Naive thymus-derived CD4-positive, alpha-beta T cell (primary cell): ENCODE measurements around the gene DNAH1. TPM values are rescaled to one million over a fixed set of nuclear protein-coding genes. Genes with fewer than 3 reads are reported as not detected.

Source experiments
- ATAC-seq: fragments of 150-1000 bp; cut with Tn5 transposase; 2 replicates; pipeline ENCODE4 v1.10.0; 2021; ENCODE audit warnings: mild to moderate bottlenecking, moderate library complexity
- CTCF ChIA-PET: fragments of 350-600 bp; sonication (Branson Sonifier 250); formaldehyde crosslinking; loops from one replicate; lab custom pipeline; 2021; ENCODE audit warnings: antibody characterized with exemption; lab: Charles Lee
- POLR2A ChIA-PET: fragments of 350-600 bp; sonication (Branson Sonifier 250); formaldehyde crosslinking; loops from one replicate; lab custom pipeline; 2021; ENCODE audit warnings: antibody characterized with exemption, inconsistent platforms; lab: Charles Lee
- DNase-seq, 9 donors: peaks; one replicate each; pipeline versions ENCODE4 v3.0.0 to v3.0.0-alpha.2; 2020 to 2022; ENCODE audit warnings: mixed read lengths in 1 of 9
- H3K27ac ChIP-seq: one replicate; pipeline ENCODE4 v1.7.0; 2013; ENCODE audit warnings: mild to moderate bottlenecking, low read depth, low read length, moderate library complexity
- H3K27me3 ChIP-seq, 2 donors: one replicate each; pipeline ENCODE4 v1.7.0; 2013; ENCODE audit warnings: low read length in 2 of 2, mild to moderate bottlenecking in 2 of 2, moderate library complexity in 2 of 2; ENCODE audit not compliant: control insufficient read depth in 2 of 2, insufficient read depth in 2 of 2
- H3K36me3 ChIP-seq, 3 experiments: 1 replicate in 2 of 3; 2 replicates in 1 of 3; pipeline ENCODE4 v1.7.0; 2013; ENCODE audit warnings: low read length in 3 of 3, mild to moderate bottlenecking in 3 of 3, moderate library complexity in 1 of 3; ENCODE audit not compliant: insufficient read depth in 3 of 3, control insufficient read depth in 2 of 3
- H3K4me1 ChIP-seq, 2 donors: one replicate each; pipeline ENCODE4 v1.7.0; 2013; ENCODE audit warnings: low read length in 2 of 2, mild to moderate bottlenecking in 2 of 2, moderate library complexity in 1 of 2; ENCODE audit not compliant: control insufficient read depth in 2 of 2, insufficient read depth in 2 of 2
- H3K4me3 ChIP-seq: 2 replicates; pipeline ENCODE4 v1.7.0; 2013; ENCODE audit warnings: mild to moderate bottlenecking, low read length
- H3K9me3 ChIP-seq, 3 experiments: 1 replicate in 2 of 3; 2 replicates in 1 of 3; pipeline ENCODE4 v1.7.0; 2013; ENCODE audit warnings: low read length in 3 of 3; ENCODE audit not compliant: control insufficient read depth in 2 of 3
- H3K27ac Mint-ChIP-seq, 9 donors: one replicate each; pipeline ENCODE4 v1.8.0; 2020 to 2022; ENCODE audit warnings: mixed read lengths in 9 of 9, mild to moderate bottlenecking in 8 of 9, moderate library complexity in 5 of 9, inconsistent platforms in 2 of 9
- H3K27me3 Mint-ChIP-seq, 5 donors: one replicate each; pipeline ENCODE4 v1.8.0; 2021 to 2022; ENCODE audit warnings: mixed read lengths in 5 of 5, mild to moderate bottlenecking in 1 of 5
- H3K36me3 Mint-ChIP-seq, 5 donors: one replicate each; pipeline ENCODE4 v1.8.0; 2020 to 2022; ENCODE audit warnings: mixed read lengths in 5 of 5, mild to moderate bottlenecking in 3 of 5, inconsistent platforms in 1 of 5
- H3K4me1 Mint-ChIP-seq, 7 donors: one replicate each; pipeline ENCODE4 v1.8.0; 2020 to 2022; ENCODE audit warnings: mixed read lengths in 7 of 7, mild to moderate bottlenecking in 3 of 7, inconsistent platforms in 1 of 7
- H3K4me3 Mint-ChIP-seq, 10 donors: one replicate each; pipeline ENCODE4 v1.8.0; 2020 to 2022; ENCODE audit warnings: mild to moderate bottlenecking in 10 of 10, mixed read lengths in 10 of 10, moderate library complexity in 6 of 10, inconsistent platforms in 2 of 10
- H3K9me3 Mint-ChIP-seq, 11 donors: one replicate each; pipeline ENCODE4 v1.8.0; 2020 to 2022; ENCODE audit warnings: mixed read lengths in 11 of 11, mild to moderate bottlenecking in 4 of 11, inconsistent platforms in 1 of 11, moderate library complexity in 1 of 11
- intact Hi-C, 2 donors: fragments of 100-400 bp; cut with micrococcal nuclease; formaldehyde crosslinking; loops; one replicate each; pipeline ENCODE4 v1.15.1; 2023
- polyA plus RNA-seq, 2 donors: library from polyadenylated mRNA; unstranded; fragments of 300-500 nt; fragmentation: Illumina TruSeq; gene quantifications; one replicate each; pipeline ENCODE4 v1.2.3, GENCODE V29; 2021
- total RNA-seq, 6 experiments: library from RNA in 5 of 6; stranded (reverse) in 5 of 6; gene quantifications; 1 replicate in 5 of 6; 2 replicates in 1 of 6; pipeline ENCODE4 v1.2.3 and lab custom pipeline; 2021 to 2026

The DNAH1 gene
- total and polyA plus RNA-seq, 7 experiments from 2014 or later, result 0.35 to 69.2 (median 48.2) TPM

DNA sequence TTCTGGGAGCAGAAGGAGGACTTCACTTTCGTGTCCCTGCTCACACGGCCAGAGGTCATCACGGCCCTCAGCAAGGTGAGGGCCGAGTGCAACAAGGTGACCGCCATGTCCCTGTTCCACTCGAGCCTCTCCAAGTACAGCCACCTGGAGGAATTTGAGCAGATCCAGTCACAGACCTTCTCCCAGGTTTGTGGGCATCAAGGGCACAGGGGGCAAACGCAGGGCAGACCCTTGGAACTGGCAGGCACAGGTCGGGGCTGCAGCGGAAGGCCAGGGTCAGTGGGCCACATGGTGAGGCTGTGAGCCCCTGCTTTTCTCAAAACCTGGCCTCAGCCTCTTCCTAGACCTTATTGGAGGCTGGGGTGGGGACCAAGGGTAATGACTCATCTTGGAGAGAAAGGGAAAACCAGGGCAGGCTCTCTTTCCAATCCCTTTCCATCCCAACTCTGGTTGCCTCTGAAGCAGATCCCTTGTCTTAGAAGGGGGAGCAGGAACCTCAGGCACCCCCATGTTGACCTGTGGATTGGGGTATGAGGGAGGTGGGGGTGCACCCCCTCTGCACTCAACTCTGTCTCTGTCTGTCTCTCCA, 29.5 kb downstream of the DNAH1 start:
- ChIA-PET POLR2A (no interaction called here), CTCF (no interaction called here)
- no peaks in the 10 kb centered on the region for H3K27me3 ChIP-seq
- no peak for DNase-seq
- no peak overlapping the region for H3K4me3 ChIP-seq
- H3K27ac Mint-ChIP-seq, result no peak overlapping the region
- no peaks in the 10 kb centered on the region for H3K9me3 ChIP-seq
- no peaks in the 10 kb centered on the region for H3K27me3 Mint-ChIP-seq
- peaks cover 0 to 70% (median 0%) of the 10 kb centered on the region in 3 experiments for H3K36me3 ChIP-seq
- ATAC-seq, result no peak
- intact Hi-C loops, result no loop called here
- peaks cover 0 to 8% (median 0%) of the 10 kb centered on the region in 7 donors for H3K4me1 Mint-ChIP-seq
- peaks cover 0 to 2% (median 0%) of the 10 kb centered on the region in 11 donors for H3K9me3 Mint-ChIP-seq
- peaks cover 0 to 40% (median 11%) of the 10 kb centered on the region in 5 donors for H3K36me3 Mint-ChIP-seq
- H3K27ac ChIP-seq, result no peak overlapping the region
- H3K4me1 ChIP-seq, result no peaks in the 10 kb centered on the region
- no peak overlapping the region for H3K4me3 Mint-ChIP-seq

GRCh38 chr3:52346623-52347530, 30.8 kb downstream of the DNAH1 start:
- DNase-seq, result no peak
- Mint-ChIP-seq H3K4me3 (no peak overlapping the region), H3K9me3 (peaks cover 0 to 1% (median 0%) of the 10 kb centered on the region in 11 donors), H3K27me3 (no peaks in the 10 kb centered on the region), H3K4me1 (peaks cover 0 to 6% (median 0%) of the 10 kb centered on the region in 7 donors), H3K36me3 (peaks cover 0 to 35% (median 10%) of the 10 kb centered on the region in 5 donors), H3K27ac (peak overlapping the region in 1 of 9 donors; percentile 69)
- Histone ChIP-seq H3K4me1 (no peaks in the 10 kb centered on the region), H3K9me3 (no peaks in the 10 kb centered on the region), H3K4me3 (no peak overlapping the region), H3K27ac (no peak overlapping the region), H3K27me3 (no peaks in the 10 kb centered on the region), H3K36me3 (peaks cover 0 to 80% (median 0%) of the 10 kb centered on the region in 3 experiments)
- ATAC-seq, result no peak
- POLR2A ChIA-PET, result interaction anchor here (0.7 kb wide), 1 partner anchor 96 kb away, joined by 4 read pairs; no protein-coding TSS in a partner anchor
- intact Hi-C loops, result no loop called here
- CTCF ChIA-PET, result interaction anchor here (0.6 kb wide), 1 partner anchor 74 kb away, joined by 3 read pairs; no protein-coding TSS in a partner anchor

- Mint-ChIP-seq H3K36me3 (peaks cover 0 to 36% (median 0%) of the 10 kb centered on the region in 5 donors), H3K4me1 (no peaks in the 10 kb centered on the region), H3K9me3 (no peaks in the 10 kb centered on the region), H3K27me3 (no peaks in the 10 kb centered on the region), H3K27ac (peak overlapping the region in 1 of 9 donors; percentile 11), H3K4me3 (no peak overlapping the region)
- peaks cover 0 to 91% (median 0%) of the 10 kb centered on the region in 3 experiments for H3K36me3 ChIP-seq
- ChIA-PET POLR2A (interaction anchor here (0.5 kb wide), 1 partner anchor 9 kb away, joined by 3 read pairs; no protein-coding TSS in a partner anchor), CTCF (interaction anchor here (0.8 kb wide), 1 partner anchor 9 kb away, joined by 6 read pairs; no protein-coding TSS in a partner anchor)
- intact Hi-C loops, result no loop called here
- no peak overlapping the region for H3K27ac ChIP-seq
- DNase-seq, result no peak
- no peaks in the 10 kb centered on the region for H3K27me3 ChIP-seq
- no peaks in the 10 kb centered on the region for H3K9me3 ChIP-seq
- H3K4me1 ChIP-seq, result no peaks in the 10 kb centered on the region
- no peak for ATAC-seq
- no peak overlapping the region for H3K4me3 ChIP-seq
Measured at GRCh38 chr3:52347716-52348635, 31.9 kb downstream of the DNAH1 start.

DNA sequence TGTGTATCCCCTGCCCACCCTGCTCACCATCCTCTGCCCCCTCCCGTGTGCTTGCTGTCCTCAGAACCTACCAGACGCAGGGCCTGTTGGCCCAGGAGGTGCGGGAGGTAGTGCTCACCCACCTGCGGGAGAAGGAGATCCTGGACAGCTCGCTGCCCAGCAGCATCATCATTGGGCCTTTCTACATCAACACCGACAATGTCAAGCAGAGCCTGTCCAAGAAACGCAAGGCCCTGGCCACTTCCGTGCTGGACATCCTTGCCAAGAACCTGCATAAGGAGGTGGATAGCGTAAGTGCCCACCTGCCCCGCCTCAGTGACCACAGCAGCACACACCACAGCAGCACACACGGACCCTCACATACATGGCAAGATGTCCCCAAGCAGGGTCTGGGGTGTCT, 33.0 kb downstream of the DNAH1 start:
- Histone ChIP-seq H3K36me3 (peaks cover 0 to 95% (median 0%) of the 10 kb centered on the region in 3 experiments), H3K27me3 (no peaks in the 10 kb centered on the region), H3K9me3 (no peaks in the 10 kb centered on the region), H3K27ac (no peak overlapping the region), H3K4me1 (no peaks in the 10 kb centered on the region), H3K4me3 (no peak overlapping the region)
- CTCF ChIA-PET, result interaction anchor here (1.8 kb wide), 1 partner anchor 10 kb away, joined by 7 read pairs; no protein-coding TSS in a partner anchor
- no peak for DNase-seq
- intact Hi-C loops, result no loop called here
- Mint-ChIP-seq H3K4me1 (no peaks in the 10 kb centered on the region), H3K27ac (no peak overlapping the region), H3K9me3 (no peaks in the 10 kb centered on the region), H3K4me3 (no peak overlapping the region), H3K36me3 (peaks cover 0 to 32% (median 0%) of the 10 kb centered on the region in 5 donors), H3K27me3 (no peaks in the 10 kb centered on the region)
- POLR2A ChIA-PET, result interaction anchor here (0.5 kb wide), 1 partner anchor 110 kb away, joined by 4 read pairs; the partner anchor contains the start of gene TWF2
- ATAC-seq, result no peak

DNA sequence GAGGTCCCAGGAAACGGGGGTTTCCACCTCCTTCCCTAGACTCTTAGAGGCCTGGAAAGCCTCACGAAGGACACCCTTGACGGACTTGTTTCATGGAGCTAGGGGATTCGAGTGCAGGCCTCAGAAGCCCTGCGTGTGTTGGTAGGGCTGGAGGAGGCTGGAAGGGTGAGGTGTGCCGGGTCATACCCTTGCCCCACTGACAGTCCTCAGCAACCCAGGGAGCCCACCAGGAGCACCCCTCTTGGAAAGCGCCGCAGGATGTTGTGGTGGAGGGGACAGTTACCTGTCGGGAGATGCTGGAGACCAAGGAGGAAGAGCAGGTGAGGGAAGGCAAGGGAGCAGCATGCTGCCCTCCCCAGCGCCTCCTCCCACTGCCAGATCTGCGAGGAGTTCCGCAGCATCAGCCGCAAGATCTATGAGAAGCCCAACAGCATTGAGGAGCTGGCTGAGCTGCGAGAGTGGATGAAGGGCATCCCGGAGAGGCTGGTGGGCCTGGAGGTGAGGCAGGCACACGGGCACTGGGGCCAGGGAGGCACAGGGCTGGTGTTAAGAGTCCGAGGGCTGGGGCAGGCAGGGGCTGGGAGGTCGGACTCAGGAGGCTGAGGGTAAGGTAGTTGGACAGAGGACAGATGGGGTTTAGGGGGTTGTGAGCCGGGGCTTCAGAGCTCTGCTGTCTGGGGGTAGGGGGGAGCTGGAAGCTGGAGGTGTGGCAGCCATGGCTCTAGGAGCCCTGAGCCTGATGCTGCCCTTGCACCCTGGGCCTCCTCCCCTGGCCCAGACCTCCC, 33.7 kb downstream of the DNAH1 start:
- Histone ChIP-seq H3K36me3 (peaks cover 0 to 94% (median 0%) of the 10 kb centered on the region in 3 experiments), H3K9me3 (no peaks in the 10 kb centered on the region), H3K27me3 (no peaks in the 10 kb centered on the region), H3K4me3 (no peak overlapping the region), H3K27ac (no peak overlapping the region), H3K4me1 (no peaks in the 10 kb centered on the region)
- ChIA-PET CTCF (interaction anchor here (1.8 kb wide), 1 partner anchor 11 kb away, joined by 7 read pairs; no protein-coding TSS in a partner anchor), POLR2A (no interaction called here)
- ATAC-seq (no peak), DNase-seq (no peak)
- no peaks in the 10 kb centered on the region for H3K27me3 Mint-ChIP-seq
- H3K36me3 Mint-ChIP-seq, result peaks cover 0 to 36% (median 0%) of the 10 kb centered on the region in 5 donors
- H3K9me3 Mint-ChIP-seq, result no peaks in the 10 kb centered on the region
- H3K4me3 Mint-ChIP-seq, result no peak overlapping the region
- intact Hi-C loops, result no loop called here
- H3K27ac Mint-ChIP-seq, result no peak overlapping the region
- H3K4me1 Mint-ChIP-seq, result no peaks in the 10 kb centered on the region
